ENCODE data around the gene ASPM.

The ASPM gene, protein sequence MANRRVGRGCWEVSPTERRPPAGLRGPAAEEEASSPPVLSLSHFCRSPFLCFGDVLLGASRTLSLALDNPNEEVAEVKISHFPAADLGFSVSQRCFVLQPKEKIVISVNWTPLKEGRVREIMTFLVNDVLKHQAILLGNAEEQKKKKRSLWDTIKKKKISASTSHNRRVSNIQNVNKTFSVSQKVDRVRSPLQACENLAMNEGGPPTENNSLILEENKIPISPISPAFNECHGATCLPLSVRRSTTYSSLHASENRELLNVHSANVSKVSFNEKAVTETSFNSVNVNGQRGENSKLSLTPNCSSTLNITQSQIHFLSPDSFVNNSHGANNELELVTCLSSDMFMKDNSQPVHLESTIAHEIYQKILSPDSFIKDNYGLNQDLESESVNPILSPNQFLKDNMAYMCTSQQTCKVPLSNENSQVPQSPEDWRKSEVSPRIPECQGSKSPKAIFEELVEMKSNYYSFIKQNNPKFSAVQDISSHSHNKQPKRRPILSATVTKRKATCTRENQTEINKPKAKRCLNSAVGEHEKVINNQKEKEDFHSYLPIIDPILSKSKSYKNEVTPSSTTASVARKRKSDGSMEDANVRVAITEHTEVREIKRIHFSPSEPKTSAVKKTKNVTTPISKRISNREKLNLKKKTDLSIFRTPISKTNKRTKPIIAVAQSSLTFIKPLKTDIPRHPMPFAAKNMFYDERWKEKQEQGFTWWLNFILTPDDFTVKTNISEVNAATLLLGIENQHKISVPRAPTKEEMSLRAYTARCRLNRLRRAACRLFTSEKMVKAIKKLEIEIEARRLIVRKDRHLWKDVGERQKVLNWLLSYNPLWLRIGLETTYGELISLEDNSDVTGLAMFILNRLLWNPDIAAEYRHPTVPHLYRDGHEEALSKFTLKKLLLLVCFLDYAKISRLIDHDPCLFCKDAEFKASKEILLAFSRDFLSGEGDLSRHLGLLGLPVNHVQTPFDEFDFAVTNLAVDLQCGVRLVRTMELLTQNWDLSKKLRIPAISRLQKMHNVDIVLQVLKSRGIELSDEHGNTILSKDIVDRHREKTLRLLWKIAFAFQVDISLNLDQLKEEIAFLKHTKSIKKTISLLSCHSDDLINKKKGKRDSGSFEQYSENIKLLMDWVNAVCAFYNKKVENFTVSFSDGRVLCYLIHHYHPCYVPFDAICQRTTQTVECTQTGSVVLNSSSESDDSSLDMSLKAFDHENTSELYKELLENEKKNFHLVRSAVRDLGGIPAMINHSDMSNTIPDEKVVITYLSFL (N-terminal part only)

GRCh38 chr1:197146101-197147095, at the start of gene ASPM:
TSS of gene ASPM (minus strand) at chr1:197146669. CDS start at chr1:197146437, 232 bp downstream.
- peak; percentile 74 for DNase-seq

DNA sequence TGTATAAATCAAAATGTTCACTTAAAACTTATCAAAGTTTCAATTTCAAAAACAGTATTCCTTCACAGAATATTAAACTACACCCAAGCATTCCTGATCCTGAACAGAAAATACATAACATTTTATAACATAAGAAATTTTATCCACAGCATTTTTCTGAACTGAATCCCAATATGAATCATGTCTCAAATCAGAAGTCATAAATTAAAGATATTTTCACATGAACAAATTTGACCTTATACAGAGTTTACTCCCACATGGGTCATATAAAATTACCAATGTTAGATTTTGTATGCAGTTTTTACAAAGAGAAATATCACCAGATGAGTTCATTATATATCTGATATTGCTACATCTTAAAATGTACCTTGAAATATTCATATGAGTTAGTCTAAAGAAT, 48.6 kb upstream of the ASPM start:
- no peak for DNase-seq

- no peak for DNase-seq
Observed at GRCh38 chr1:197184190-197184589, 37.7 kb upstream of the ASPM start.

DNA sequence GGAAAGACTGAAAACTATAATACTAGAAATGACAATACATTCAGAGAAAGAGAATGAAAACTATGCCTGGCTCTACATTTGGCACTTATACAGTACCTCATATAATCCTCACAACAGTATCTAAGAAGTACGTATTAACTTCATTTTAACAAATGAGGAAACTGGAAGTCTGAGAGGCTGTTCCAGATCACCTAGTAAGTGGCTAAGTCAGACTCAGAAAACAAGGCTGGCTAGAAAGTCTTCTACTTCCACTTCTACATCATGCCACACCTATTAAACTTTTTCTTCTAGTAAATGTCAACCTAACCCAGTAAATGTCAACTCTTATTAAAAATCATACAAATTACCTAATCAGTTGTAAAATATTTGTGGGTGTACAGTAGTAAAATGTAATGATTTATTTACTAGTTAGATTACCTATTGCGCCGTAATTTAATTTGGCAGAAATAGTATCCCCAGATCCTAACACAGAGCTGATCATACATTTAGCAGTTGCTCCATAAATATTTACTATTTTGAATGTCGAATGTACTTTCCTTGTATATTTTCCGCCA, 36.8 kb upstream of the ASPM start:
- DNase-seq, result no peak

- DNase-seq, result no peak
Observed at GRCh38 chr1:197182716-197183115, 36.2 kb upstream of the ASPM start.

- DNase-seq, result no peak
Observed at GRCh38 chr1:197181982-197182381, 35.5 kb upstream of the ASPM start.

DNA sequence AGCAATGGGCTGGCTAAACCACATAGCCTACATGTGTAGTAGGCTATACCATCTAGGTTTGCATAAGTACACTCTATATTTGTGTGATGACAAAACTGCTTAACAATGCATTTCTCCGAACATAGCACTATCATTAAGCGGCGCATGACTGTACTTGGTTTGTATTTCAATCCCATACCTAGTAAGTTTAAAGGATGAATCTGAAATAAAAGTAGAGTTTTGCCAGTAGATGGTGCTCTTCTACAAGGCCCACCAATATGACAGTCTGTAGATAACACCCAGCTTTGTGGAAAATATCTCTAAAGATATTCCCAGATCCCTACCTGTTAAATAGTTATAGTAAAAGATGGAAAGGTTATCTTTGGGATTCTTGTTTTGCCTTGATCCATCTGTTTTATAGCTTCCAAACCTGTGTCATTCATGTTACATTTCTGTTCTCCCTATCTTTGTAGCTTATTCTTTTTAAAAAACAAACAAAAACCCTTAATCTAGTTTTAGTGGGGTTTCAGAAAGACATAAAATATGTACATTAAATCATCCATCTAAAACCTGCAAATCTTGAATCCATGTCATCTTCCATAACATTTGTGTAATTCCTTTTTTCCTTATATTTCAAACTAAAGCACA, 33.9 kb upstream of the ASPM start:
- DNase-seq, result peak; percentile 63

DNA sequence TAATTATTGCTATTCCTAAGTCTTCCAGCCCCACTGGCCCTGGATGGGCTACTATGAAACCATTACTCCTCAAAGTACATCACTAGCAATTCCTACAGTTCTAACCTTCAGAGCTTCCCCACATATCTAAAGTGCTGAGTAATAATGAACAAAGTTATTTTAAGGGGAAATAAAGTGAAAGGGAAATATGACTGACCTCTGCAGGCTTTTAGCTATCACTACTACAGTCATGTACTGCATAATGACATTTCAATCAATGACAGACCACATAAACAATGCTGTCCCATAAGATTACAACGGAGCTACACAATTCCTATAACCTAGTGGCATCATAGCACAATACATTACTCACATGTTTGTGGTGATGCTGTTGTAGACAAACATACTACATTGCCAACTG, 32.5 kb upstream of the ASPM start:
- no peak for DNase-seq

DNA sequence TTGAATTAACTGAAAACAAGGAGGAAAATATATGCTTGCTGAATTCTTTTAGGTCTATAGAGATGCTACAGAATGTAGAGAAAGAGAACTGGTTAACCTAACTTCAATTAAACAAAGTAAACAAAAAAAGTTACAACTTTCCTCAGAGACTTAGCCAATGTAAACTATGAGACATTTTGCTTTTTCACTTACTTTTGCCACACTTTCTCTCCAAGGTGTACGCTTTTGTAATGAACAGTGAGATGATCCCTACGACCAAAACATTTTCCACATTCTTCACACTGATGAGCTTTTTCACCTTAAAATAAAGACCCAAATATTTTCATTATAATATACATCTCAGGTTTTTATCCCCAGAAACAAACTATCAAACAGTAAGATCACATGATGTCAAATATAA, 28.3 kb upstream of the ASPM start:
- no peak for DNase-seq

DNA sequence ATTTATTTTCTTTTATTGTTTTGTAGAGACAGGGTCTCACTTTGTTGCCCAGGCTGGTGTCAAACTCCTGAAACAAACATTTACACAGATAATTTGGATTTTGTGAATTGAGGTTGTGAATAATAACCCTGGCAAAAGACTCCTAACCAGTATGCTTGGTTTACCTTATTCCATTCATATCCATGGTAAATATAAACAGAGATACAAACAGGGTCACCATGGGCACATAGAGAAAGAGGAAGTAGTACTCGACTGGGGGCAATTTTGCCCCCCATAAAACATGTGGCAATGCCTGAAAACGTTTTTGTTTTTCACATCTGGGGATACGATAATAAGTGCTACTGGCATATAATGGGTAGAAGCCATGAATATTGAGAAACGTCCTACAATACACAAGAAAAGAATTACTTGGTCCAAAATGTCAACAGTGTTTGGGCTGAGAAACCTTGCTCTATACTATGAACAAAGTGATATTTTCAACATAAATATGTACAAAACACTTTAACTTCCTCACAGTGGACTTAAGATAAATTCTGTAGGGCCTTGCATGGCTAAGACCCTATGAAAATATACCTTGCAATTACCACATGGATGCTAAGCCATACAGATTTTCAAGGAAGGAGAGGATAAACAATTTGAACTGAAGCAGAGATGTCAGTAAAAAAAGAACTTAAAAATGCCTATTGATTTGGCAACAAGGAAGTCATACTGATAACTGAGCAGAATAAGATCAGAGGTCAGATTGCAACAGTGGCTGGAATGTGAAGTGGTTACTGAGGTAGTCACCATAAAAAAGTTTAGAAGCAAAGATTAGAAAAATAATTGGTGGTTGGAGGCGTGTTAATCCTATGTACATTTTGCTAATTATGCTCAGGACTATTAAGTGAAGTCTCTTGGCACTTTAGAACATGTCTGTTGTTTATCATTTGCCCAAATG, 27.4 kb upstream of the ASPM start:
- no peak for DNase-seq

- DNase-seq, result no peak
Observed at GRCh38 chr1:197171531-197171930, 25.1 kb upstream of the ASPM start.

GRCh38 chr1:197170538-197170937, 24.1 kb upstream of the ASPM start:
- no peak for DNase-seq

DNA sequence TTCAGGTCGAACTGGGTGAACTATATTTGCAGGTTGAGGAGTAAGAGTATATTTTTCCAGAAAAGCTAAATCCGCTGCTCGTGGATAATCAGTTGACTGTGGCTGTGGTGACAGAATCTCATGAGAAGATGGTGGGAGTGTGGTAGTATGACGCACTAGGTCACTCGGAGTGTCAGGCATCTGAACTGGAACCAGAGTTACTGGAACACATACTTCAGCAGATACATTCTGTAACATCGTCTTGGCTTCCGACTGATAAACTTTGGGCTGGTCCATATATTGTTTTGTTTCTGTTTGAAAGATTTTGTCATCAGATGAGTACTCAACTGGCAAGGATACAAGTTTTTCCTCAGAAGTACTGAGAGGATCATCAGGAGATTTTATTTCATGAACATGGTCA, 13.0 kb upstream of the ASPM start:
- DNase-seq, result no peak

DNA sequence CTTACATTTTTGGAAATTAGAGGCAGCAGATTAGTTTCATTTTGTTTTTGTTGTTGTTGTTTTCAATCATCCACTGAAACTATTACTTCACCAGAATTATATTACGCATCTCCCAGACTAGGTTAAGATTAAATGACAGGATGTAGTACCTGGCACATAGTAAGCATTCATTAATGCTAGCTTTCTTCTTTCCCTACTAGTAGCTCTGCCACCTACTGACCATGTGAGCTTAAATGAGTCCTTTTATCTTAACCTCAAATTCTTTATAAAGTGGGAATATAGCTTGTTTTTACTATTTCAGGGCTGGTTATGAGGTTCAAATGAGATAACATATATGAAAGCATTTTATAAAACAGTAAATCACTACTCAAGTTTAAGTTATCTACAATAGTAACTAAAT, 10.2 kb upstream of the ASPM start:
- DNase-seq, result no peak

DNA sequence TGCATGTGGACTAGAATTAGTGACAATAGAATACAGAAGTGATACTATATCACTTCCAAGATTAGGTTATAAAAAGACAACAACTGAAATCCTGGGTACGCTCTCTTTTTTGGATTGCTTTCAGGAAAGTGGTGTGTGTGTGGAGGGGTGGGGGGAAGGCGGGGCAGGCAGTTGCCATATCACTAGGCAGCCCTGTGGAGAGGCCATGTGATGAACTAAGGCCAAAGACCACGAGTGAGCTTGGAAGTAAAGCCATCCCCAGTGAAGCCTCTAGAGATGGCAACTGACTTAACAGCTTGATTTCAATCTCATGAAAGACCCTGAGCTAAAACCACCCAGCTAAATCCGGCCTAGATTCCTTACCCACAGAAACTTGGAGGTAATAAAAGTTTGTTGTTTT, 6.2 kb upstream of the ASPM start:
- no peak for DNase-seq

GRCh38 chr1:197151185-197151584, 4.7 kb upstream of the ASPM start:
- DNase-seq, result no peak

- no peak for DNase-seq
Observed at GRCh38 chr1:197150336-197151005, 4.0 kb upstream of the ASPM start.

GRCh38 chr1:197149340-197149739, 2.9 kb upstream of the ASPM start:
- DNase-seq, result no peak

DNA sequence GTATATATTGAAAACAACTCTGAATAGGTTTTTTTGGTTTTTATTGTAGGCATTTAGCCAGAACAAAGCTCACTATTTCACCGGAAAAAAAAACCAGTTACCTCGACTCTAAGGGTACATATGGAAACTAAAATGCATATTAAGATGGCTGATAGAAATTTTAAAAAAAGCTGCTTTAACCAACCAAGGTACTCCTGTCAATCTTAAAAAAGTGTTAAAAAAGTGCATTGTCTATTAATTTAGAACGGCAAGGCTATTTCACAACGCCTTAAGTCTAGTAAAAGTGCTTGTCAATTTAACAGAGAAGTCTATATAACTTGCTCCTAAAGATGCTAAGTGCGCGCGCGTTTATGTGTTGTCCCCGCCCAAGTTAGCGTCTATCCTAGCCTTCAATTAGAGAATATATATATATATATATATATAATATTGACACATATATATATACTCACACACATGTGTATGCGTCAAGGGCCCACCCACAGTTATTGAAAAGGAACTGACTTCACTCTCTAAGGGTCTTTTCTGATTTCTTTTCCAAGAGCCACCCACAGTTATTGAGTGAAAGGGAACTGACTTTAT, 934 bp downstream of the ASPM start:
- no peak for DNase-seq

Data from NCI-H526 treated with DMSO at 0.1 percent for 48 hours (cell line).